DND-41 (cell line): ENCODE results near the gene TFF3.

Source experiments
- ATAC-seq: fragments of 200-7000 bp; cut with Tn5 transposase; 3 replicates; pipeline ENCODE4 v1.9.1; 2021; ENCODE audit warnings: low read depth; ENCODE audit not compliant: insufficient read depth
- DNase-seq: peaks from one replicate; pipeline ENCODE4 v3.0.0-alpha.2; 2020
- H2AFZ ChIP-seq: 2 replicates; pipeline ENCODE4 v1.6.0; 2012; ENCODE audit warnings: low read depth, low read length
- H3K27ac ChIP-seq: 2 replicates; pipeline ENCODE4 v1.5.1; 2012; ENCODE audit warnings: low read length, inconsistent platforms
- H3K27me3 ChIP-seq: fragments of 200-600 bp; sonication (generic); 2 replicates; pipeline ENCODE4 v1.6.0; 2012; ENCODE audit warnings: low read length, mild to moderate bottlenecking, inconsistent platforms; ENCODE audit not compliant: insufficient read depth, poor library complexity
- H3K36me3 ChIP-seq: 2 replicates; pipeline ENCODE4 v1.5.1; 2012; ENCODE audit warnings: low read length, inconsistent platforms; ENCODE audit not compliant: insufficient read depth
- H3K4me1 ChIP-seq: 2 replicates; pipeline ENCODE4 v1.5.1; 2012; ENCODE audit warnings: mild to moderate bottlenecking, low read length; ENCODE audit not compliant: insufficient read depth
- H3K4me2 ChIP-seq: 2 replicates; pipeline ENCODE4 v1.6.0; 2012; ENCODE audit warnings: mild to moderate bottlenecking, moderate library complexity, low read length, inconsistent platforms; ENCODE audit not compliant: insufficient read depth
- H3K4me3 ChIP-seq, 2 experiments: fragments of 200-600 bp in 1 of 2; shearing (Covaris generic) in 1 of 2; 2 replicates each; pipeline ENCODE4 v1.5.1; 2012 to 2016; ENCODE audit warnings: inconsistent platforms in 2 of 2, low read length in 2 of 2, mild to moderate bottlenecking in 2 of 2, low read depth in 1 of 2, moderate library complexity in 1 of 2
- H3K79me2 ChIP-seq: 2 replicates; pipeline ENCODE4 v1.6.0; 2012; ENCODE audit warnings: low read length, inconsistent platforms; ENCODE audit not compliant: insufficient read depth
- H3K9ac ChIP-seq: 2 replicates; pipeline ENCODE4 v1.6.0; 2012; ENCODE audit warnings: low read depth, mild to moderate bottlenecking, inconsistent platforms, low read length, moderate library complexity
- H3K9me3 ChIP-seq: 2 replicates; pipeline ENCODE4 v1.5.1; 2012; ENCODE audit warnings: low read length, moderate library complexity, mild to moderate bottlenecking, inconsistent platforms; ENCODE audit not compliant: insufficient read depth, severe bottlenecking
- H4K20me1 ChIP-seq: 2 replicates; pipeline ENCODE4 v1.6.0; 2012; ENCODE audit warnings: low read length; ENCODE audit not compliant: insufficient read depth
- CTCF ChIP-seq: IDR thresholded peaks from 2 replicates; pipeline ENCODE4 v1.5.1; 2012; ENCODE audit warnings: borderline replicate concordance, low read length, moderate library complexity, mild to moderate bottlenecking; ENCODE audit not compliant: poor library complexity, severe bottlenecking; ENCODE audit errors: extremely low read depth
- EZH2 ChIP-seq: IDR thresholded peaks from 3 replicates; pipeline ENCODE4 v1.6.1; 2012; ENCODE audit warnings: borderline replicate concordance, low read depth, mild to moderate bottlenecking, moderate library complexity, low read length, inconsistent platforms; ENCODE audit not compliant: severe bottlenecking

TFF3 gene

GRCh38 chr21:42312626-42313104 lies 2.5 kb downstream of the TFF3 start:
- Histone ChIP-seq H3K4me1 (peaks cover 10% of the 10 kb centered on the region), H3K79me2 (no peaks in the 10 kb centered on the region), H3K4me3 (no peak overlapping the region), H3K9me3 (no peaks in the 10 kb centered on the region), H4K20me1 (no peaks in the 10 kb centered on the region), H2AFZ (no peak overlapping the region), H3K36me3 (no peaks in the 10 kb centered on the region), H3K27me3 (no peaks in the 10 kb centered on the region), H3K9ac (no peak overlapping the region), H3K4me2 (no peak overlapping the region), H3K27ac (no peak overlapping the region)
- DNase-seq (no peak), ATAC-seq (no peak)
- TF ChIP-seq EZH2 (no peak), CTCF (no peak)

GRCh38 chr21:42311816-42312625 lies 3.2 kb downstream of the TFF3 start:
- Histone ChIP-seq H3K27ac (no peak overlapping the region), H3K4me1 (peaks cover 10% of the 10 kb centered on the region), H2AFZ (no peak overlapping the region), H3K27me3 (no peaks in the 10 kb centered on the region), H3K4me2 (no peak overlapping the region), H3K9me3 (no peaks in the 10 kb centered on the region), H3K4me3 (no peak overlapping the region), H4K20me1 (no peaks in the 10 kb centered on the region), H3K79me2 (no peaks in the 10 kb centered on the region), H3K36me3 (no peaks in the 10 kb centered on the region), H3K9ac (no peak overlapping the region)
- ATAC-seq (no peak), DNase-seq (no peak)
- TF ChIP-seq EZH2: no peak
- TF ChIP-seq CTCF: no peak

- H3K4me3 ChIP-seq: no peak overlapping the region
- ATAC-seq (no peak), DNase-seq (no peak)
- H3K9ac ChIP-seq: no peak overlapping the region
- TF ChIP-seq EZH2 (no peak), CTCF (no peak)
- H3K27me3 ChIP-seq: no peaks in the 10 kb centered on the region
- H4K20me1 ChIP-seq: no peaks in the 10 kb centered on the region
- H2AFZ ChIP-seq: no peak overlapping the region
- H3K27ac ChIP-seq: no peak overlapping the region
- H3K36me3 ChIP-seq: no peaks in the 10 kb centered on the region
- H3K4me2 ChIP-seq: no peak overlapping the region
- H3K4me1 ChIP-seq: peaks cover 10% of the 10 kb centered on the region
- no peaks in the 10 kb centered on the region for H3K9me3 ChIP-seq
- no peaks in the 10 kb centered on the region for H3K79me2 ChIP-seq
Measured at GRCh38 chr21:42311160-42311559, 4.0 kb downstream of the TFF3 start.
